ENCODE results near the gene CDHR1. TPM values are rescaled to one million over a fixed set of nuclear protein-coding genes. Genes with fewer than 3 reads are reported as not detected.

CDHR1 gene
- total RNA-seq, 1 experiment from 2014 or later = 5.0 TPM

DNA sequence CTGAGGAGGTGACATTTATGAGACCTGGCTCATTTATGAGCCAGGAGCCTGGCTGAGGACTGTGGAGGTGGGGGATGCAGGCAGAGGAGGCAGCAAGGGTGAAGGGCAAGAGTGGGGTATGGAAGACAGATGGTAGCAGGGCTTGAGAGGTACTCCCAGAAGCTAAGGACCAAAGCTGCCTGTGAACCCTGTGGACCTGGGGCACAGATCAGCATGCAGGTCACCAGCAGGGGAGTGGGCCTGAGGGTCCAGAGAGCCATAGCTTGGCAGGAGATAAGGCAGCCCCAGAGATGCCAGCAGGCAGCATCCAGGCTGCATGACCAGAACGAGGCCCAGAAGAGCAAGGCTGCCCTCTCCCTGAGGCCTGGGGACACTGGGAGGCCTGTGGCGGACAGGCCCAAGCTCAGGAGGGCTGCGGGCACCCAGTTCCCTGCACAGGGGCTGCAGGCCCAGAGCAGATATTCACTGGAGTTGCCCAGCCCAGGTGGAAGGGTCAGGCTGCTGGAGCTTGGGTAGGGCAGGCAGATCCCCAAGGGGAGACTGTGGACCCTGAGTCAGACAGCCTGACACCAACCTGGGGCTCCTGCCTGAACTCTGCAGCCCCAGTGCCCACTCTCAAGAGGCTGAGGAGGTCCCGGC is 17.4 kb upstream of the CDHR1 start (continued):
- TF ChIP-seq, protein P1, sequence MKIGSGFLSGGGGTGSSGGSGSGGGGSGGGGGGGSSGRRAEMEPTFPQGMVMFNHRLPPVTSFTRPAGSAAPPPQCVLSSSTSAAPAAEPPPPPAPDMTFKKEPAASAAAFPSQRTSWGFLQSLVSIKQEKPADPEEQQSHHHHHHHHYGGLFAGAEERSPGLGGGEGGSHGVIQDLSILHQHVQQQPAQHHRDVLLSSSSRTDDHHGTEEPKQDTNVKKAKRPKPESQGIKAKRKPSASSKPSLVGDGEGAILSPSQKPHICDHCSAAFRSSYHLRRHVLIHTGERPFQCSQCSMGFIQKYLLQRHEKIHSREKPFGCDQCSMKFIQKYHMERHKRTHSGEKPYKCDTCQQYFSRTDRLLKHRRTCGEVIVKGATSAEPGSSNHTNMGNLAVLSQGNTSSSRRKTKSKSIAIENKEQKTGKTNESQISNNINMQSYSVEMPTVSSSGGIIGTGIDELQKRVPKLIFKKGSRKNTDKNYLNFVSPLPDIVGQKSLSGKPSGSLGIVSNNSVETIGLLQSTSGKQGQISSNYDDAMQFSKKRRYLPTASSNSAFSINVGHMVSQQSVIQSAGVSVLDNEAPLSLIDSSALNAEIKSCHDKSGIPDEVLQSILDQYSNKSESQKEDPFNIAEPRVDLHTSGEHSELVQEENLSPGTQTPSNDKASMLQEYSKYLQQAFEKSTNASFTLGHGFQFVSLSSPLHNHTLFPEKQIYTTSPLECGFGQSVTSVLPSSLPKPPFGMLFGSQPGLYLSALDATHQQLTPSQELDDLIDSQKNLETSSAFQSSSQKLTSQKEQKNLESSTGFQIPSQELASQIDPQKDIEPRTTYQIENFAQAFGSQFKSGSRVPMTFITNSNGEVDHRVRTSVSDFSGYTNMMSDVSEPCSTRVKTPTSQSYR (CRISPR knock-in tag; IDR thresholded peaks at IDR 0.05) = no peak
- TF ChIP-seq, protein P2, sequence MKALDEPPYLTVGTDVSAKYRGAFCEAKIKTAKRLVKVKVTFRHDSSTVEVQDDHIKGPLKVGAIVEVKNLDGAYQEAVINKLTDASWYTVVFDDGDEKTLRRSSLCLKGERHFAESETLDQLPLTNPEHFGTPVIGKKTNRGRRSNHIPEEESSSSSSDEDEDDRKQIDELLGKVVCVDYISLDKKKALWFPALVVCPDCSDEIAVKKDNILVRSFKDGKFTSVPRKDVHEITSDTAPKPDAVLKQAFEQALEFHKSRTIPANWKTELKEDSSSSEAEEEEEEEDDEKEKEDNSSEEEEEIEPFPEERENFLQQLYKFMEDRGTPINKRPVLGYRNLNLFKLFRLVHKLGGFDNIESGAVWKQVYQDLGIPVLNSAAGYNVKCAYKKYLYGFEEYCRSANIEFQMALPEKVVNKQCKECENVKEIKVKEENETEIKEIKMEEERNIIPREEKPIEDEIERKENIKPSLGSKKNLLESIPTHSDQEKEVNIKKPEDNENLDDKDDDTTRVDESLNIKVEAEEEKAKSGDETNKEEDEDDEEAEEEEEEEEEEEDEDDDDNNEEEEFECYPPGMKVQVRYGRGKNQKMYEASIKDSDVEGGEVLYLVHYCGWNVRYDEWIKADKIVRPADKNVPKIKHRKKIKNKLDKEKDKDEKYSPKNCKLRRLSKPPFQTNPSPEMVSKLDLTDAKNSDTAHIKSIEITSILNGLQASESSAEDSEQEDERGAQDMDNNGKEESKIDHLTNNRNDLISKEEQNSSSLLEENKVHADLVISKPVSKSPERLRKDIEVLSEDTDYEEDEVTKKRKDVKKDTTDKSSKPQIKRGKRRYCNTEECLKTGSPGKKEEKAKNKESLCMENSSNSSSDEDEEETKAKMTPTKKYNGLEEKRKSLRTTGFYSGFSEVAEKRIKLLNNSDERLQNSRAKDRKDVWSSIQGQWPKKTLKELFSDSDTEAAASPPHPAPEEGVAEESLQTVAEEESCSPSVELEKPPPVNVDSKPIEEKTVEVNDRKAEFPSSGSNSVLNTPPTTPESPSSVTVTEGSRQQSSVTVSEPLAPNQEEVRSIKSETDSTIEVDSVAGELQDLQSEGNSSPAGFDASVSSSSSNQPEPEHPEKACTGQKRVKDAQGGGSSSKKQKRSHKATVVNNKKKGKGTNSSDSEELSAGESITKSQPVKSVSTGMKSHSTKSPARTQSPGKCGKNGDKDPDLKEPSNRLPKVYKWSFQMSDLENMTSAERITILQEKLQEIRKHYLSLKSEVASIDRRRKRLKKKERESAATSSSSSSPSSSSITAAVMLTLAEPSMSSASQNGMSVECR (CRISPR knock-in tag; IDR thresholded peaks at IDR 0.05; ENCODE audit: borderline replicate concordance) = no peak
- TF ChIP-seq FOXJ3 (CRISPR knock-in tag; IDR thresholded peaks at IDR 0.05; ENCODE audit: borderline replicate concordance) (no peak), NR1H2 (CRISPR knock-in tag; IDR thresholded peaks at IDR 0.05) (no peak), HMGA2 (CRISPR knock-in tag; IDR thresholded peaks at IDR 0.05) (no peak), ATF6 (CRISPR knock-in tag; IDR thresholded peaks at IDR 0.05) (no peak), JAZF1 (CRISPR knock-in tag; IDR thresholded peaks at IDR 0.05) (no peak), PRRX2 (CRISPR knock-in tag; IDR thresholded peaks at IDR 0.05) (no peak)

GRCh38 chr10:84177541-84178141 is 16.7 kb upstream of the CDHR1 start:
- ChIA-PET POLR2A (no interaction called here), CTCF (interaction anchor here (0.7 kb wide), 1 partner anchor 13 kb away, joined by 3 read pairs; no protein-coding TSS in a partner anchor)
- peaks cover 5% of the 10 kb centered on the region for H3K27me3 Mint-ChIP-seq (ENCODE audit: low read depth)
- H3K36me3 Mint-ChIP-seq = peaks cover 10% of the 10 kb centered on the region
- ATAC-seq (peak; percentile 23), DNase-seq (ENCODE audit: low spot score) (no peak)
- H3K9me3 Mint-ChIP-seq = peaks cover 13% of the 10 kb centered on the region
- H3K27ac Mint-ChIP-seq = no peak overlapping the region
- no peaks in the 10 kb centered on the region for H3K4me1 Mint-ChIP-seq
- TF ChIP-seq, protein P2 (CRISPR knock-in tag; IDR thresholded peaks at IDR 0.05; ENCODE audit: borderline replicate concordance) = no peak
- TF ChIP-seq FOXJ3 (CRISPR knock-in tag; IDR thresholded peaks at IDR 0.05; ENCODE audit: borderline replicate concordance) (no peak), CBFB (CRISPR knock-in tag; IDR thresholded peaks at IDR 0.05; ENCODE audit: low read depth) (no peak), NFYB (CRISPR knock-in tag; conservative IDR thresholded peaks at IDR 0.05; ENCODE audit: low read depth) (no peak), E2F4 (CRISPR knock-in tag; IDR thresholded peaks at IDR 0.05; ENCODE audit: borderline replicate concordance, low read depth) (no peak)
- TF ChIP-seq, protein P3, sequence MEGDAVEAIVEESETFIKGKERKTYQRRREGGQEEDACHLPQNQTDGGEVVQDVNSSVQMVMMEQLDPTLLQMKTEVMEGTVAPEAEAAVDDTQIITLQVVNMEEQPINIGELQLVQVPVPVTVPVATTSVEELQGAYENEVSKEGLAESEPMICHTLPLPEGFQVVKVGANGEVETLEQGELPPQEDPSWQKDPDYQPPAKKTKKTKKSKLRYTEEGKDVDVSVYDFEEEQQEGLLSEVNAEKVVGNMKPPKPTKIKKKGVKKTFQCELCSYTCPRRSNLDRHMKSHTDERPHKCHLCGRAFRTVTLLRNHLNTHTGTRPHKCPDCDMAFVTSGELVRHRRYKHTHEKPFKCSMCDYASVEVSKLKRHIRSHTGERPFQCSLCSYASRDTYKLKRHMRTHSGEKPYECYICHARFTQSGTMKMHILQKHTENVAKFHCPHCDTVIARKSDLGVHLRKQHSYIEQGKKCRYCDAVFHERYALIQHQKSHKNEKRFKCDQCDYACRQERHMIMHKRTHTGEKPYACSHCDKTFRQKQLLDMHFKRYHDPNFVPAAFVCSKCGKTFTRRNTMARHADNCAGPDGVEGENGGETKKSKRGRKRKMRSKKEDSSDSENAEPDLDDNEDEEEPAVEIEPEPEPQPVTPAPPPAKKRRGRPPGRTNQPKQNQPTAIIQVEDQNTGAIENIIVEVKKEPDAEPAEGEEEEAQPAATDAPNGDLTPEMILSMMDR (IDR thresholded peaks at IDR 0.05) = no peak
- TF ChIP-seq, protein P4, sequence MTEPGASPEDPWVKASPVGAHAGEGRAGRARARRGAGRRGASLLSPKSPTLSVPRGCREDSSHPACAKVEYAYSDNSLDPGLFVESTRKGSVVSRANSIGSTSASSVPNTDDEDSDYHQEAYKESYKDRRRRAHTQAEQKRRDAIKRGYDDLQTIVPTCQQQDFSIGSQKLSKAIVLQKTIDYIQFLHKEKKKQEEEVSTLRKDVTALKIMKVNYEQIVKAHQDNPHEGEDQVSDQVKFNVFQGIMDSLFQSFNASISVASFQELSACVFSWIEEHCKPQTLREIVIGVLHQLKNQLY (CRISPR knock-in tag; IDR thresholded peaks at IDR 0.05) = no peak
- no peak overlapping the region for H3K4me3 Mint-ChIP-seq

Data from WTC11 (cell line).